Measurements from ENCODE around the gene GPATCH8. TPM values are rescaled to one million over a fixed set of nuclear protein-coding genes. Genes with fewer than 3 reads are reported as not detected.

GPATCH8 gene
- total and polyA plus RNA-seq, 10 of the 15 experiments (the other 5 are each of a cell fraction or from before 2014, with no cell fraction given), result 11.7 to 45.1 (median 21.3) TPM

DNA sequence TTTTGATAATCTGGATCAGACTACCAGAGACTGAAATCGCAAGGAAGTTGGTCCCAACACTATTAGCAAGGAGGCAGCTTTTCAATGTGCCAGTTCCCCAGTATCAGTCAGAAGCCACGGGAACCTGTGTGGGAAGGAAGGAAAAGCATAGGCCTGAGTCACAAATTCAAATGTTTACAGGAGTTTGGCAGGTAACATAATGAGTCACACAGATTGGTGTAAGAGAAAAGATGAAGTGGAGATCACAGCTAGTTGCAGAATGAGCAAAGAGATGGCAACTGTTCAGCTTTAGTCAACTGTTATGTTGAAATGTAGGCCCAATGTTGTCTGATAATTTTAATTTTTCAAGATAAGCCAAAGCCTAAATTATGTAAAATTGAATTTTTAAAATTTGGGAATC, 85.7 kb downstream of the GPATCH8 start:
- H3K27me3 ChIP-seq (replicated peaks in 1 of 2; ENCODE audit: control insufficient read depth in 2 of 2, insufficient read depth in 2 of 2, low read length in 1 of 2), result no peaks in the 10 kb centered on the region
- peak overlapping the region; percentile 64 for H3K27ac ChIP-seq (ENCODE audit: control insufficient read depth, insufficient read depth)
- FAIRE-seq (no peak), ATAC-seq (peak; percentile 76), DNase-seq (ENCODE audit: low read depth, low spot score) (peak; percentile 51)
- no TSS peak for BruUV-seq (replicated peaks)
- intact Hi-C loops (cut with micrococcal nuclease; ENCODE audit: unreplicated experiment), result no loop called here
- no peak overlapping the region for H3K4me3 ChIP-seq
- no peaks in the 10 kb centered on the region for H4K20me1 ChIP-seq (ENCODE audit: control insufficient read depth, insufficient read depth)
- CTCF ChIA-PET, result no interaction called here
- no peaks in the 10 kb centered on the region for H3K79me2 ChIP-seq (ENCODE audit: control insufficient read depth, insufficient read depth, low read length)
- peaks cover 25% of the 10 kb centered on the region for H3K4me1 ChIP-seq (ENCODE audit: control insufficient read depth, insufficient read depth, low read length)
- no peaks in the 10 kb centered on the region; the same call in 2 of the 3 replicates for H3K9me3 ChIP-seq (replicated peaks; ENCODE audit: control insufficient read depth, insufficient read depth, low read length)
- RAD21 ChIA-PET (ENCODE audit: unreplicated experiment), result no interaction called here
- peak overlapping the region; percentile 49; the same call in 1 of the 2 replicates for H3K4me2 ChIP-seq (ENCODE audit: control insufficient read depth, insufficient read depth)
- SMC1A ChIA-PET (ENCODE audit: uncharacterized antibody, unreplicated experiment), result interaction anchor here (1.2 kb wide), 1 partner anchor 78 kb away, joined by 3 read pairs; no protein-coding TSS in a partner anchor
- no peak overlapping the region for H2AFZ ChIP-seq (ENCODE audit: control insufficient read depth, low read depth, low read length)
- in situ Hi-C loops (cut with MboI), result no loop called here
- WGBS (ENCODE audit: insufficient coverage, insufficient replicate concordance, low lambda C conversion rate, missing lambda C conversion rate), result 33% methylated on average over 2 of the region's 2 CpGs
- peaks cover 6 to 16% of the 10 kb centered on the region in 2 experiments for H3K36me3 ChIP-seq (ENCODE audit: control insufficient read depth in 2 of 2, insufficient read depth in 2 of 2, low read length in 1 of 2)
- no peak overlapping the region for H3K9ac ChIP-seq (ENCODE audit: control insufficient read depth, insufficient read depth, low read length)
- POLR2A ChIA-PET, result no interaction called here
- TF ChIP-seq MEF2A (IDR thresholded peaks at IDR 0.05; ENCODE audit: insufficient read depth, low read depth, low read length) (0 out of 2 replicates have a peak, but pooled peaks have one; percentile 26), SUPT20H (IDR thresholded peaks at IDR 0.05; ENCODE audit: borderline replicate concordance, control insufficient read depth, low read depth, low read length) (no peak), SREBF2 (IDR thresholded peaks at IDR 0.05; ENCODE audit: low read length) (no peak), KAT2A (conservative IDR thresholded peaks at IDR 0.05; ENCODE audit: control insufficient read depth, low read depth, low read length) (no peak), CEBPB (IDR thresholded peaks at IDR 0.05; ENCODE audit: borderline replicate concordance in 1 of 2, low read depth in 2 of 2, low read length in 2 of 2) (no peak), RELB (IDR thresholded peaks at IDR 0.05; ENCODE audit: low read depth) (no peak), JUNB (IDR thresholded peaks at IDR 0.05) (peak; percentile 86), IRF4 (IDR thresholded peaks at IDR 0.05; ENCODE audit: low read depth, low read length) (peak; percentile 80), IKZF2 (IDR thresholded peaks at IDR 0.05) (peak; percentile 59; a peak in 2 of 4 replicates), ETV6 (conservative IDR thresholded peaks at IDR 0.05 in 1 of 2, IDR thresholded peaks at IDR 0.05 in 1 of 2; ENCODE audit: borderline replicate concordance in 1 of 2, low read depth in 1 of 2) (0 out of 4 replicates have a peak, but pooled peaks of 1 of the 2 experiments have one; percentile 16), YBX1 (IDR thresholded peaks at IDR 0.05) (no peak), ZNF24 (IDR thresholded peaks at IDR 0.05) (no peak), IKZF1 (conservative IDR thresholded peaks at IDR 0.05) (no peak), NFYA (IDR thresholded peaks at IDR 0.05; ENCODE audit: borderline replicate concordance, low read depth, low read length) (no peak), MTA3 (IDR thresholded peaks at IDR 0.05; ENCODE audit: borderline replicate concordance, low read length) (peak; percentile 43; the same call in 1 of the 2 replicates)
- TF ChIP-seq, protein P1, sequence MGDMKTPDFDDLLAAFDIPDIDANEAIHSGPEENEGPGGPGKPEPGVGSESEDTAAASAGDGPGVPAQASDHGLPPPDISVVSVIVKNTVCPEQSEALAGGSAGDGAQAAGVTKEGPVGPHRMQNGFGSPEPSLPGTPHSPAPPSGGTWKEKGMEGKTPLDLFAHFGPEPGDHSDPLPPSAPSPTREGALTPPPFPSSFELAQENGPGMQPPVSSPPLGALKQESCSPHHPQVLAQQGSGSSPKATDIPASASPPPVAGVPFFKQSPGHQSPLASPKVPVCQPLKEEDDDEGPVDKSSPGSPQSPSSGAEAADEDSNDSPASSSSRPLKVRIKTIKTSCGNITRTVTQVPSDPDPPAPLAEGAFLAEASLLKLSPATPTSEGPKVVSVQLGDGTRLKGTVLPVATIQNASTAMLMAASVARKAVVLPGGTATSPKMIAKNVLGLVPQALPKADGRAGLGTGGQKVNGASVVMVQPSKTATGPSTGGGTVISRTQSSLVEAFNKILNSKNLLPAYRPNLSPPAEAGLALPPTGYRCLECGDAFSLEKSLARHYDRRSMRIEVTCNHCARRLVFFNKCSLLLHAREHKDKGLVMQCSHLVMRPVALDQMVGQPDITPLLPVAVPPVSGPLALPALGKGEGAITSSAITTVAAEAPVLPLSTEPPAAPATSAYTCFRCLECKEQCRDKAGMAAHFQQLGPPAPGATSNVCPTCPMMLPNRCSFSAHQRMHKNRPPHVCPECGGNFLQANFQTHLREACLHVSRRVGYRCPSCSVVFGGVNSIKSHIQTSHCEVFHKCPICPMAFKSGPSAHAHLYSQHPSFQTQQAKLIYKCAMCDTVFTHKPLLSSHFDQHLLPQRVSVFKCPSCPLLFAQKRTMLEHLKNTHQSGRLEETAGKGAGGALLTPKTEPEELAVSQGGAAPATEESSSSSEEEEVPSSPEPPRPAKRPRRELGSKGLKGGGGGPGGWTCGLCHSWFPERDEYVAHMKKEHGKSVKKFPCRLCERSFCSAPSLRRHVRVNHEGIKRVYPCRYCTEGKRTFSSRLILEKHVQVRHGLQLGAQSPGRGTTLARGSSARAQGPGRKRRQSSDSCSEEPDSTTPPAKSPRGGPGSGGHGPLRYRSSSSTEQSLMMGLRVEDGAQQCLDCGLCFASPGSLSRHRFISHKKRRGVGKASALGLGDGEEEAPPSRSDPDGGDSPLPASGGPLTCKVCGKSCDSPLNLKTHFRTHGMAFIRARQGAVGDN (IDR thresholded peaks at IDR 0.05), result no peak
- TF ChIP-seq, protein P2, sequence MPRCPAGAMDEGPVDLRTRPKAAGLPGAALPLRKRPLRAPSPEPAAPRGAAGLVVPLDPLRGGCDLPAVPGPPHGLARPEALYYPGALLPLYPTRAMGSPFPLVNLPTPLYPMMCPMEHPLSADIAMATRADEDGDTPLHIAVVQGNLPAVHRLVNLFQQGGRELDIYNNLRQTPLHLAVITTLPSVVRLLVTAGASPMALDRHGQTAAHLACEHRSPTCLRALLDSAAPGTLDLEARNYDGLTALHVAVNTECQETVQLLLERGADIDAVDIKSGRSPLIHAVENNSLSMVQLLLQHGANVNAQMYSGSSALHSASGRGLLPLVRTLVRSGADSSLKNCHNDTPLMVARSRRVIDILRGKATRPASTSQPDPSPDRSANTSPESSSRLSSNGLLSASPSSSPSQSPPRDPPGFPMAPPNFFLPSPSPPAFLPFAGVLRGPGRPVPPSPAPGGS (IDR thresholded peaks at IDR 0.05; ENCODE audit: borderline replicate concordance, insufficient read depth, low read depth, low read length, poor library complexity, severe bottlenecking), result peak; percentile 60

Measured in GM12878 (cell line).